ENCODE measurements around the gene SLFN5. TPM values are rescaled to one million over a fixed set of nuclear protein-coding genes. Genes with fewer than 3 reads are reported as not detected.
"Not testable (repeated sequence)": the region's sequence is repeated elsewhere in the genome, so short reads cannot be mapped to it uniquely, and the experiment has no call there.

The SLFN5 gene
- total RNA-seq, 8 experiments from 2014 or later: 2.8 to 140 (median 19.2) TPM

- in situ Hi-C loops (cut with MboI; ENCODE audit: low pct_unique_long_range_greater_than_20kb in 2 of 9, low sequenced_read_pairs in 9 of 9, unreplicated experiment in 9 of 9); ATAC-seq (replicated peaks in 6 of 8); H3K4me3 ChIP-seq; H3K4me1 ChIP-seq (replicated peaks in 1 of 2); H3K27ac ChIP-seq: not testable (repeated sequence)
- no CpG with 5 or more reads among the region's 29 CpGs for WGBS, 10 experiments
These were observed 36.0 kb downstream of the SLFN5 start for GRCh38 chr17:35278876-35279275.

- no peak for ATAC-seq (replicated peaks in 6 of 8)
- in situ Hi-C loops (cut with MboI; ENCODE audit: low pct_unique_long_range_greater_than_20kb in 2 of 9, low sequenced_read_pairs in 9 of 9, unreplicated experiment in 9 of 9): no loop called here
- Histone ChIP-seq H3K4me3 (no peak overlapping the region), H3K27ac (no peak overlapping the region), H3K4me1 (replicated peaks in 1 of 2) (no peaks in the 10 kb centered on the region)
These were observed 40.9 kb downstream of the SLFN5 start for GRCh38 chr17:35283767-35284166.

- ATAC-seq (replicated peaks in 6 of 8): peak in 1 of 8 experiments; percentile 37
- WGBS, 10 experiments: 37 to 100% (median 56%) methylated on average over 1 to 2 of the region's 2 CpGs; no CpG with 5 or more reads in 2 of the 10 experiments
- Histone ChIP-seq H3K27ac (no peak overlapping the region), H3K4me3 (no peak overlapping the region), H3K4me1 (replicated peaks in 1 of 2) (no peaks in the 10 kb centered on the region)
- in situ Hi-C loops (cut with MboI; ENCODE audit: low pct_unique_long_range_greater_than_20kb in 2 of 9, low sequenced_read_pairs in 9 of 9, unreplicated experiment in 9 of 9): no loop called here
These were observed 42.1 kb downstream of the SLFN5 start for GRCh38 chr17:35284955-35285354.

- in situ Hi-C loops (cut with MboI; ENCODE audit: low pct_unique_long_range_greater_than_20kb in 2 of 9, low sequenced_read_pairs in 9 of 9, unreplicated experiment in 9 of 9): no loop called here
- WGBS, 10 experiments: 0 to 83% (median 56%) methylated on average over 1 to 2 of the region's 2 CpGs; no CpG with 5 or more reads in 4 of the 10 experiments
- no peak overlapping the region for H3K27ac ChIP-seq
- H3K4me1 ChIP-seq (replicated peaks in 1 of 2): no peaks in the 10 kb centered on the region
- ATAC-seq (replicated peaks in 6 of 8): peak in 3 of 8 experiments; percentile 28 to 82 (median 65)
- H3K4me3 ChIP-seq: no peak overlapping the region
These were observed 43.4 kb downstream of the SLFN5 start for GRCh38 chr17:35286120-35286781.

GRCh38 chr17:35287286-35287811, 44.5 kb downstream of the SLFN5 start:
- no peak overlapping the region for H3K27ac ChIP-seq
- no CpG with 5 or more reads among the region's 1 CpG for WGBS, 10 experiments
- H3K4me1 ChIP-seq (replicated peaks in 1 of 2): no peaks in the 10 kb centered on the region
- H3K4me3 ChIP-seq: no peak overlapping the region
- in situ Hi-C loops (cut with MboI; ENCODE audit: low pct_unique_long_range_greater_than_20kb in 2 of 9, low sequenced_read_pairs in 9 of 9, unreplicated experiment in 9 of 9): no loop called here
- no peak for ATAC-seq (replicated peaks in 6 of 8)

- in situ Hi-C loops (cut with MboI; ENCODE audit: low pct_unique_long_range_greater_than_20kb in 2 of 9, low sequenced_read_pairs in 9 of 9, unreplicated experiment in 9 of 9): no loop called here
- no peaks in the 10 kb centered on the region for H3K4me1 ChIP-seq (replicated peaks in 1 of 2)
- H3K4me3 ChIP-seq: no peak overlapping the region
- H3K27ac ChIP-seq: no peak overlapping the region
- ATAC-seq (replicated peaks in 6 of 8): no peak
- WGBS, 10 experiments: 6 to 100% (median 59%) methylated on average over 1 of the region's 1 CpG; no CpG with 5 or more reads in 1 of the 10 experiments
These were observed 46.4 kb downstream of the SLFN5 start for GRCh38 chr17:35289222-35289621.

- H3K27ac ChIP-seq: no peak overlapping the region
- whole genome bisulfite sequencing, 10 experiments: 0 to 100% (median 60%) methylated on average over 1 of the region's 1 CpG; no CpG with 5 or more reads in 4 of the 10 experiments
- in situ Hi-C loops (cut with MboI; ENCODE audit: low pct_unique_long_range_greater_than_20kb in 2 of 9, low sequenced_read_pairs in 9 of 9, unreplicated experiment in 9 of 9): no loop called here
- peak in 3 of 8 experiments; percentile 47 to 76 (median 65) for ATAC-seq (replicated peaks in 6 of 8)
- no peak overlapping the region for H3K4me3 ChIP-seq
- H3K4me1 ChIP-seq (replicated peaks in 1 of 2): no peaks in the 10 kb centered on the region
These were observed 48.9 kb downstream of the SLFN5 start for GRCh38 chr17:35291802-35292201.

- no peak for ATAC-seq (replicated peaks in 6 of 8)
- 14 to 100% (median 60%) methylated on average over 1 of the region's 1 CpG; no CpG with 5 or more reads in 1 of the 10 experiments for WGBS, 10 experiments
- H3K4me1 ChIP-seq (replicated peaks in 1 of 2): no peaks in the 10 kb centered on the region
- H3K4me3 ChIP-seq: no peak overlapping the region
- no peak overlapping the region for H3K27ac ChIP-seq
- in situ Hi-C loops (cut with MboI; ENCODE audit: low pct_unique_long_range_greater_than_20kb in 2 of 9, low sequenced_read_pairs in 9 of 9, unreplicated experiment in 9 of 9): no loop called here
These were observed 50.4 kb downstream of the SLFN5 start for GRCh38 chr17:35293151-35293847.

- peak in 1 of 8 experiments; percentile 11 for ATAC-seq (replicated peaks in 6 of 8)
- H3K27ac ChIP-seq: no peak overlapping the region
- no peaks in the 10 kb centered on the region for H3K4me1 ChIP-seq (replicated peaks in 1 of 2)
- no peak overlapping the region for H3K4me3 ChIP-seq
- WGBS, 10 experiments: 0 to 100% (median 76%) methylated on average over 1 of the region's 1 CpG; no CpG with 5 or more reads in 2 of the 10 experiments
- in situ Hi-C loops (cut with MboI; ENCODE audit: low pct_unique_long_range_greater_than_20kb in 2 of 9, low sequenced_read_pairs in 9 of 9, unreplicated experiment in 9 of 9): no loop called here
These were observed 51.9 kb downstream of the SLFN5 start for GRCh38 chr17:35294756-35295155.

- no peaks in the 10 kb centered on the region for H3K4me1 ChIP-seq (replicated peaks in 1 of 2)
- H3K4me3 ChIP-seq: no peak overlapping the region
- peak in 1 of 8 experiments; percentile 39 for ATAC-seq (replicated peaks in 6 of 8)
- WGBS, 10 experiments: 25 to 100% (median 66%) methylated on average over 1 of the region's 1 CpG; no CpG with 5 or more reads in 4 of the 10 experiments
- no peak overlapping the region for H3K27ac ChIP-seq
- in situ Hi-C loops (cut with MboI; ENCODE audit: low pct_unique_long_range_greater_than_20kb in 2 of 9, low sequenced_read_pairs in 9 of 9, unreplicated experiment in 9 of 9): no loop called here
These were observed 52.8 kb downstream of the SLFN5 start for GRCh38 chr17:35295686-35296085.

- in situ Hi-C loops (cut with MboI; ENCODE audit: low pct_unique_long_range_greater_than_20kb in 2 of 9, low sequenced_read_pairs in 9 of 9, unreplicated experiment in 9 of 9): no loop called here
These were observed 54.8 kb downstream of the SLFN5 start for GRCh38 chr17:35297666-35298065.

GRCh38 chr17:35298639-35299038, 55.8 kb downstream of the SLFN5 start:
- Histone ChIP-seq H3K27ac (no peak overlapping the region), H3K4me3 (no peak overlapping the region), H3K4me1 (replicated peaks in 1 of 2) (no peaks in the 10 kb centered on the region)
- in situ Hi-C loops (cut with MboI; ENCODE audit: low pct_unique_long_range_greater_than_20kb in 2 of 9, low sequenced_read_pairs in 9 of 9, unreplicated experiment in 9 of 9): no loop called here
- no peak for ATAC-seq (replicated peaks in 6 of 8)

More at GRCh38 chr17:35297666-35298065, 54.8 kb downstream of the SLFN5 start:
- ATAC-seq (replicated peaks in 6 of 8): no peak
- Histone ChIP-seq H3K4me3 (no peak overlapping the region), H3K4me1 (replicated peaks in 1 of 2) (no peaks in the 10 kb centered on the region), H3K27ac (no peak overlapping the region)
- 72 to 100% (median 87%) methylated on average over 1 to 2 of the region's 2 CpGs; no CpG with 5 or more reads in 4 of the 10 experiments for WGBS, 10 experiments

- H3K27ac ChIP-seq: no peak overlapping the region
- no peaks in the 10 kb centered on the region for H3K4me1 ChIP-seq (replicated peaks in 1 of 2)
- ATAC-seq (replicated peaks in 6 of 8): peak in 3 of 8 experiments; percentile 14 to 89 (median 20)
- H3K4me3 ChIP-seq: no peak overlapping the region
- in situ Hi-C loops (cut with MboI; ENCODE audit: low pct_unique_long_range_greater_than_20kb in 2 of 9, low sequenced_read_pairs in 9 of 9, unreplicated experiment in 9 of 9): no loop called here
- WGBS, 10 experiments: 0 to 100% (median 62%) methylated on average over 2 to 5 of the region's 5 CpGs; no CpG with 5 or more reads in 2 of the 10 experiments
These were observed 56.3 kb downstream of the SLFN5 start for GRCh38 chr17:35299135-35299534.

Measured in motor neuron (in vitro differentiated cells).